GM19467 (cell line): ENCODE measurements around the gene AGO3.
"Not testable (repeated sequence)": the region's sequence is repeated elsewhere in the genome, so short reads cannot be mapped to it uniquely, and the experiment has no call there.

Source experiments
- ATAC-seq: cut with Tn5 transposase; IDR thresholded peaks from one replicate; pipeline ENCODE4 v1.9.1; 2021; ENCODE audit warnings: mild to moderate bottlenecking, moderate library complexity; ENCODE audit not compliant: unreplicated experiment

AGO3 gene

GRCh38 chr1:36006941-36007500 lies 76.1 kb downstream of the AGO3 start:
- no peak for ATAC-seq

- no peak for ATAC-seq
Observed at GRCh38 chr1:36007741-36008140, 76.8 kb downstream of the AGO3 start.

- no peak for ATAC-seq
Observed at GRCh38 chr1:36008546-36009197, 77.8 kb downstream of the AGO3 start.

- ATAC-seq = no peak
Observed at GRCh38 chr1:36014722-36015220, 83.9 kb downstream of the AGO3 start.

GRCh38 chr1:36016686-36017085 lies 85.8 kb downstream of the AGO3 start:
- ATAC-seq = no peak

- peak; percentile 65 for ATAC-seq
Observed at GRCh38 chr1:36023098-36023769, 92.3 kb downstream of the AGO3 start.

GRCh38 chr1:36024024-36024423 lies 93.1 kb downstream of the AGO3 start:
- not testable (repeated sequence) for ATAC-seq

GRCh38 chr1:36024847-36025246 lies 93.9 kb downstream of the AGO3 start:
- no peak for ATAC-seq

- no peak for ATAC-seq
Observed at GRCh38 chr1:36027766-36028165, 96.9 kb downstream of the AGO3 start.

GRCh38 chr1:36031441-36031840 lies 100.5 kb downstream of the AGO3 start:
- ATAC-seq = no peak

- ATAC-seq = no peak
Observed at GRCh38 chr1:36034692-36035091, 103.8 kb downstream of the AGO3 start.

GRCh38 chr1:36035154-36035553 lies 104.2 kb downstream of the AGO3 start:
- ATAC-seq = no peak

- ATAC-seq = no peak
Observed at GRCh38 chr1:36040238-36040637, 109.3 kb downstream of the AGO3 start.

GRCh38 chr1:36051821-36052220 lies 120.9 kb downstream of the AGO3 start:
- ATAC-seq = no peak

- no peak for ATAC-seq
Observed at GRCh38 chr1:36053978-36054377, 123.1 kb downstream of the AGO3 start.

- no peak for ATAC-seq
Observed at GRCh38 chr1:36055706-36056105, 124.8 kb downstream of the AGO3 start.

- no peak for ATAC-seq
Observed at GRCh38 chr1:36062315-36062714, 131.4 kb downstream of the AGO3 start.

GRCh38 chr1:36067871-36068270 lies 137.0 kb downstream of the AGO3 start:
- ATAC-seq = no peak

- ATAC-seq = no peak
Observed at GRCh38 chr1:36068866-36069265, 138.0 kb downstream of the AGO3 start.

- ATAC-seq = no peak
Observed at GRCh38 chr1:36070349-36070748, 139.4 kb downstream of the AGO3 start.

GRCh38 chr1:36076979-36077573 lies 146.2 kb downstream of the AGO3 start:
- ATAC-seq = no peak

GRCh38 chr1:36080236-36080635 lies 149.3 kb downstream of the AGO3 start:
- no peak for ATAC-seq
